ENCODE data around the gene LYPLAL1. TPM values are rescaled to one million over a fixed set of nuclear protein-coding genes. Genes with fewer than 3 reads are reported as not detected.

The LYPLAL1 gene
- total and polyA plus RNA-seq, 9 of the 15 experiments (the other 6 are each of a cell fraction or from before 2014, with no cell fraction given) = 14.9 to 179 (median 46.3) TPM

GRCh38 chr1:219155135-219155534, 18.5 kb upstream of the LYPLAL1 start (continued):
- TF ChIP-seq CREB5 (CRISPR knock-in tag; IDR thresholded peaks at IDR 0.05) = no peak
- no peak for TF ChIP-seq TFE3 (CRISPR knock-in tag; IDR thresholded peaks at IDR 0.05)
- TF ChIP-seq TCF3 (CRISPR knock-in tag; IDR thresholded peaks at IDR 0.05) = peak; percentile 78
- no peak for TF ChIP-seq FOXO4 (CRISPR knock-in tag; IDR thresholded peaks at IDR 0.05)
- TF ChIP-seq RCOR1 (IDR thresholded peaks at IDR 0.05; ENCODE audit: borderline replicate concordance in 1 of 2, low read depth in 2 of 2, low read length in 2 of 2) = no peak
- TF ChIP-seq SIX5 (IDR thresholded peaks at IDR 0.05; ENCODE audit: borderline replicate concordance in 1 of 2, insufficient read depth in 1 of 2, low read depth in 1 of 2, low read length in 2 of 2) = no peak
- TF ChIP-seq ZFP30 (CRISPR knock-in tag; IDR thresholded peaks at IDR 0.05; ENCODE audit: borderline replicate concordance) = no peak
- TF ChIP-seq HINFP (tag; conservative IDR thresholded peaks at IDR 0.05; ENCODE audit: low read depth) = no peak
- TF ChIP-seq HNRNPH1 (optimal IDR thresholded peaks at IDR 0.05; ENCODE audit: low read depth, low read length) = no peak
- no peak for TF ChIP-seq CREBBP (IDR thresholded peaks at IDR 0.05; ENCODE audit: low read depth, low read length)
- TF ChIP-seq CBFA2T2 (conservative IDR thresholded peaks at IDR 0.05) = peak; percentile 41
- no peak for TF ChIP-seq REST (IDR thresholded peaks at IDR 0.05; ENCODE audit: borderline replicate concordance)
- no peak for TF ChIP-seq REST (CRISPR knock-in tag; IDR thresholded peaks at IDR 0.05; ENCODE audit: low read depth)
